ENCODE measurements around the gene ABLIM1. TPM values are rescaled to one million over a fixed set of nuclear protein-coding genes. Genes with fewer than 3 reads are reported as not detected.

The ABLIM1 gene
- total RNA-seq, 1 experiment from 2014 or later = 62.1 TPM

GRCh38 chr10:114539623-114540022, 118.5 kb downstream of the ABLIM1 start (continued):
- TF ChIP-seq ZNF512 (CRISPR knock-in tag; IDR thresholded peaks at IDR 0.05; ENCODE audit: borderline replicate concordance) (no peak), KAT7 (CRISPR knock-in tag; IDR thresholded peaks at IDR 0.05; ENCODE audit: borderline replicate concordance) (no peak), ELF4 (CRISPR knock-in tag; IDR thresholded peaks at IDR 0.05; ENCODE audit: low read depth) (no peak)

DNA sequence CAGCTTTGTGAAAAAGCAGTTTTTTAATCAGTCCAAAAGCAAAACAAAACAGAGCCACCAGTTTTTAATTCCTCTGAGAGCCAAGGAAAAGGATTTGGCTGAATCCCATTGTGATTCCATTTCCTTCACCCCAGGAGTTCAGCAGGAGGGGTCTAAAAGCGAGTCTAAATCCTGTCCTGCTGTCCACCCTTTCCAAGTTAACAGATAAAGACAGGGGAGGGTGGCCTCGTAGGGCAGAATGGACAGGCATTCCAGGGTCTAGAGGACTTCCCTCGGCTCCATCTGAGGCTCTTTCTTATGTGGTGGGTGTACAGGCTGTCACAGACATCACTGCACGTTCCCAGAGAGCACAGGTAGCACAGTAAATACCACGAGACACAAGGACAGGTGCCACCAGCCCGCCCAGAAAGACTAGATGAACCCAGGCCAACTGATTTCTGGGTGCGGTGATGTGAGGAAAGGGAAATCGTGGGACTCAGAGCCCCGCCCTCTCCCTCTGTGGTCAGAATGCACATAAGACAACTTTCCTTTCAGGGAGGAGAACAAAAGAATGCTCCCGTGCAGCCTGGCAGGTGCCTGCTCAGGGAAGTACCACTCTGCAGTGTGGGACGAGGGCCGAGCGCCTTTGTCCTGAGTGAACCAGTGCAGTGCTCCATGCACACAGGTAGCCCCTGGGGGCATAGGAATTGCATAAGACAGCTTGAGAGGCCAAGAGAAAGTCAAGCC, 119.7 kb downstream of the ABLIM1 start:
- ATAC-seq (peak; percentile 77), DNase-seq (ENCODE audit: low spot score) (peak; percentile 48)
- H3K27me3 Mint-ChIP-seq (ENCODE audit: low read depth) = peaks cover 23% of the 10 kb centered on the region
- H3K9me3 Mint-ChIP-seq = peaks cover 4% of the 10 kb centered on the region
- ChIA-PET POLR2A (no interaction called here), CTCF (interaction anchor here (1.5 to 3.2 kb wide), 2 partner anchors 67 to 234 kb away, joined by 10 to 20 read pairs; no protein-coding TSS in a partner anchor)
- peaks cover 32% of the 10 kb centered on the region for H3K4me1 Mint-ChIP-seq
- H3K27ac Mint-ChIP-seq = no peak overlapping the region
- peaks cover 4% of the 10 kb centered on the region for H3K36me3 Mint-ChIP-seq
- peak overlapping the region; percentile 34 for H3K4me3 Mint-ChIP-seq
- TF ChIP-seq SOX15 (CRISPR knock-in tag; IDR thresholded peaks at IDR 0.05) (no peak), SP1 (CRISPR knock-in tag; conservative IDR thresholded peaks at IDR 0.05) (0 out of 2 replicates have a peak, but pooled peaks have one; percentile 24), GRHL2 (CRISPR knock-in tag; IDR thresholded peaks at IDR 0.05; ENCODE audit: insufficient replicate concordance, severe bottlenecking) (no peak), ESRRA (CRISPR knock-in tag; IDR thresholded peaks at IDR 0.05; ENCODE audit: borderline replicate concordance) (no peak), AFF4 (CRISPR knock-in tag; IDR thresholded peaks at IDR 0.05; ENCODE audit: borderline replicate concordance) (no peak), GTF2I (CRISPR knock-in tag; conservative IDR thresholded peaks at IDR 0.05) (no peak), FOXP1 (CRISPR knock-in tag; IDR thresholded peaks at IDR 0.05; ENCODE audit: borderline replicate concordance) (no peak), ERG (CRISPR knock-in tag; IDR thresholded peaks at IDR 0.05) (no peak)
- TF ChIP-seq, protein P1, sequence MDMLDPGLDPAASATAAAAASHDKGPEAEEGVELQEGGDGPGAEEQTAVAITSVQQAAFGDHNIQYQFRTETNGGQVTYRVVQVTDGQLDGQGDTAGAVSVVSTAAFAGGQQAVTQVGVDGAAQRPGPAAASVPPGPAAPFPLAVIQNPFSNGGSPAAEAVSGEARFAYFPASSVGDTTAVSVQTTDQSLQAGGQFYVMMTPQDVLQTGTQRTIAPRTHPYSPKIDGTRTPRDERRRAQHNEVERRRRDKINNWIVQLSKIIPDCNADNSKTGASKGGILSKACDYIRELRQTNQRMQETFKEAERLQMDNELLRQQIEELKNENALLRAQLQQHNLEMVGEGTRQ (CRISPR knock-in tag; IDR thresholded peaks at IDR 0.05) = peak; percentile 6; the same call in 1 of the 2 replicates

GRCh38 chr10:114537736-114538135, 120.3 kb downstream of the ABLIM1 start:
- ChIA-PET CTCF (interaction anchor here (3.2 kb wide), 1 partner anchor 66 kb away, joined by 20 read pairs; no protein-coding TSS in a partner anchor), POLR2A (no interaction called here)
- H3K27ac Mint-ChIP-seq = no peak overlapping the region
- peaks cover 23% of the 10 kb centered on the region for H3K27me3 Mint-ChIP-seq (ENCODE audit: low read depth)
- H3K4me3 Mint-ChIP-seq = peak overlapping the region; percentile 34
- no peak for ATAC-seq
- peaks cover 4% of the 10 kb centered on the region for H3K36me3 Mint-ChIP-seq
- DNase-seq (ENCODE audit: low spot score) = no peak
- H3K4me1 Mint-ChIP-seq = peaks cover 32% of the 10 kb centered on the region
- H3K9me3 Mint-ChIP-seq = peaks cover 4% of the 10 kb centered on the region
- TF ChIP-seq AR (CRISPR knock-in tag; IDR thresholded peaks at IDR 0.05) (no peak), RELA (CRISPR knock-in tag; IDR thresholded peaks at IDR 0.05; ENCODE audit: borderline replicate concordance) (no peak)
- TF ChIP-seq, protein P2, sequence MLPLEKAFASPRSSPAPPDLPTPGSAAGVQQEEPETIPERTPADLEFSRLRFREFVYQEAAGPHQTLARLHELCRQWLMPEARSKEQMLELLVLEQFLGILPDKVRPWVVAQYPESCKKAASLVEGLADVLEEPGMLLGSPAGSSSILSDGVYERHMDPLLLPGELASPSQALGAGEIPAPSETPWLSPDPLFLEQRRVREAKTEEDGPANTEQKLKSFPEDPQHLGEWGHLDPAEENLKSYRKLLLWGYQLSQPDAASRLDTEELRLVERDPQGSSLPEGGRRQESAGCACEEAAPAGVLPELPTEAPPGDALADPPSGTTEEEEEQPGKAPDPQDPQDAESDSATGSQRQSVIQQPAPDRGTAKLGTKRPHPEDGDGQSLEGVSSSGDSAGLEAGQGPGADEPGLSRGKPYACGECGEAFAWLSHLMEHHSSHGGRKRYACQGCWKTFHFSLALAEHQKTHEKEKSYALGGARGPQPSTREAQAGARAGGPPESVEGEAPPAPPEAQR (CRISPR knock-in tag; IDR thresholded peaks at IDR 0.05) = no peak
- TF ChIP-seq, protein P1 (CRISPR knock-in tag; IDR thresholded peaks at IDR 0.05) = no peak
